ENCODE data around the gene TRRAP. TPM values are rescaled to one million over a fixed set of nuclear protein-coding genes. Genes with fewer than 3 reads are reported as not detected.

TRRAP gene
- total and polyA plus RNA-seq, 7 donors: 2.4 to 35.5 (median 18.9) TPM

DNA sequence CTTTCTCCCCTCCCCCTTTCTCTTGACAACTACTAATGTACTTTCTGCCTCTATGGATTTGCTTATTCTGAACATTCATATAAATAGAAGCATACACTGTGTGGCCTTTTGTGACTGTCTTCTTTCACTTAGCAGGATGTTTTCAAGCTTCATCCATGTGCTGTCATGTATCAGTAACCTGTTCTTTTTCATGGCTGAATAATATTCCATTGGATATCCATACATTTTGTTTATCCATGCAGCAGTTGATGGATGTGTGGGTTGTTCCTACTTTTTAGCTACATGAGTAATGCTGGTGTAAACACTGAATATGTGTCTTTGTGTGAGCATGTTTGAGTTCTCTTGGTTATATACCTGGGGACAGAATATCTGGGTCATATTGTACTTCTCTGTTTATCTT, 107.6 kb downstream of the TRRAP start:
- H3K27me3 ChIP-seq: no peaks in the 10 kb centered on the region
- H3K9me3 ChIP-seq: no peaks in the 10 kb centered on the region
- H3K36me3 ChIP-seq: peaks cover 59 to 99% (median 70%) of the 10 kb centered on the region in 4 donors
- no peak for TF ChIP-seq EP300 (IDR thresholded peaks at IDR 0.05)
- no peak for TF ChIP-seq POLR2A (IDR thresholded peaks at IDR 0.05)
- H3K27ac ChIP-seq: no peak overlapping the region
- no peak overlapping the region for H3K4me3 ChIP-seq
- no peak for DNase-seq
- intact Hi-C loops (cut with DNase I): no loop called here
- no peaks in the 10 kb centered on the region for H3K4me1 ChIP-seq

- WGBS, 2 donors: 91 to 95% methylated on average over 15 of the region's 15 CpGs
- Histone ChIP-seq H3K27ac (no peak overlapping the region), H3K4me3 (no peak overlapping the region), H3K36me3 (peaks cover 57 to 99% (median 64%) of the 10 kb centered on the region in 4 donors), H3K27me3 (no peaks in the 10 kb centered on the region), H3K9me3 (no peaks in the 10 kb centered on the region), H3K4me1 (no peaks in the 10 kb centered on the region)
- DNase-seq: peak; percentile 57
- TF ChIP-seq EP300 (IDR thresholded peaks at IDR 0.05) (no peak), POLR2AphosphoS5 (IDR thresholded peaks at IDR 0.05) (no peak), POLR2A (IDR thresholded peaks at IDR 0.05) (no peak)
- TF ChIP-seq, protein P1, sequence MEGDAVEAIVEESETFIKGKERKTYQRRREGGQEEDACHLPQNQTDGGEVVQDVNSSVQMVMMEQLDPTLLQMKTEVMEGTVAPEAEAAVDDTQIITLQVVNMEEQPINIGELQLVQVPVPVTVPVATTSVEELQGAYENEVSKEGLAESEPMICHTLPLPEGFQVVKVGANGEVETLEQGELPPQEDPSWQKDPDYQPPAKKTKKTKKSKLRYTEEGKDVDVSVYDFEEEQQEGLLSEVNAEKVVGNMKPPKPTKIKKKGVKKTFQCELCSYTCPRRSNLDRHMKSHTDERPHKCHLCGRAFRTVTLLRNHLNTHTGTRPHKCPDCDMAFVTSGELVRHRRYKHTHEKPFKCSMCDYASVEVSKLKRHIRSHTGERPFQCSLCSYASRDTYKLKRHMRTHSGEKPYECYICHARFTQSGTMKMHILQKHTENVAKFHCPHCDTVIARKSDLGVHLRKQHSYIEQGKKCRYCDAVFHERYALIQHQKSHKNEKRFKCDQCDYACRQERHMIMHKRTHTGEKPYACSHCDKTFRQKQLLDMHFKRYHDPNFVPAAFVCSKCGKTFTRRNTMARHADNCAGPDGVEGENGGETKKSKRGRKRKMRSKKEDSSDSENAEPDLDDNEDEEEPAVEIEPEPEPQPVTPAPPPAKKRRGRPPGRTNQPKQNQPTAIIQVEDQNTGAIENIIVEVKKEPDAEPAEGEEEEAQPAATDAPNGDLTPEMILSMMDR (IDR thresholded peaks at IDR 0.05): no peak
- intact Hi-C loops (cut with DNase I): no loop called here
These were observed 110.3 kb downstream of the TRRAP start for GRCh38 chr7:98988641-98989040.

GRCh38 chr7:98990356-98990755, 112.0 kb downstream of the TRRAP start:
- no peak overlapping the region for H3K27ac ChIP-seq
- 92 to 94% methylated on average over 6 of the region's 6 CpGs for WGBS, 2 donors
- DNase-seq: peak; percentile 50
- H3K27me3 ChIP-seq: no peaks in the 10 kb centered on the region
- no peaks in the 10 kb centered on the region for H3K9me3 ChIP-seq
- H3K4me3 ChIP-seq: no peak overlapping the region
- H3K36me3 ChIP-seq: peaks cover 62 to 99% (median 72%) of the 10 kb centered on the region in 4 donors
- no peaks in the 10 kb centered on the region for H3K4me1 ChIP-seq
- intact Hi-C loops (cut with DNase I): no loop called here
- TF ChIP-seq EP300 (IDR thresholded peaks at IDR 0.05): no peak
- TF ChIP-seq POLR2A (IDR thresholded peaks at IDR 0.05): no peak
- TF ChIP-seq, protein P1 (IDR thresholded peaks at IDR 0.05): no peak
- TF ChIP-seq POLR2AphosphoS5 (IDR thresholded peaks at IDR 0.05): no peak

GRCh38 chr7:98991141-98991540, 112.8 kb downstream of the TRRAP start:
- peaks cover 54 to 99% (median 70%) of the 10 kb centered on the region in 4 donors for H3K36me3 ChIP-seq
- peak; percentile 48 for DNase-seq
- H3K9me3 ChIP-seq: no peaks in the 10 kb centered on the region
- WGBS, 2 donors: 96% methylated on average over 14 of the region's 14 CpGs
- no peaks in the 10 kb centered on the region for H3K4me1 ChIP-seq
- intact Hi-C loops (cut with DNase I): no loop called here
- H3K27ac ChIP-seq: no peak overlapping the region
- H3K27me3 ChIP-seq: no peaks in the 10 kb centered on the region
- TF ChIP-seq POLR2AphosphoS5 (IDR thresholded peaks at IDR 0.05): no peak
- no peak overlapping the region for H3K4me3 ChIP-seq

GRCh38 chr7:98992076-98992475, 113.7 kb downstream of the TRRAP start:
- WGBS, 2 donors: 96 to 97% methylated on average over 16 of the region's 16 CpGs
- TF ChIP-seq POLR2A (IDR thresholded peaks at IDR 0.05): no peak
- no peak for TF ChIP-seq POLR2AphosphoS5 (IDR thresholded peaks at IDR 0.05)
- TF ChIP-seq EP300 (IDR thresholded peaks at IDR 0.05): no peak
- TF ChIP-seq, protein P1 (IDR thresholded peaks at IDR 0.05): no peak
- Histone ChIP-seq H3K27me3 (no peaks in the 10 kb centered on the region), H3K36me3 (peaks cover 54 to 100% (median 67%) of the 10 kb centered on the region in 4 donors), H3K27ac (no peak overlapping the region), H3K4me1 (no peaks in the 10 kb centered on the region), H3K4me3 (no peak overlapping the region), H3K9me3 (no peaks in the 10 kb centered on the region)
- DNase-seq: peak; percentile 9
- intact Hi-C loops (cut with DNase I): no loop called here
